Lung (tissue), 12 donors: Measurements from ENCODE around the gene EPS8L3. TPM values are rescaled to one million over a fixed set of nuclear protein-coding genes. Genes with fewer than 3 reads are reported as not detected.

Experiments
- ATAC-seq: fragments of 200-7000 bp; cut with Tn5 transposase; one replicate; pipeline ENCODE4 v1.9.1; 2020; ENCODE audit warnings: moderate number of reproducible peaks; ENCODE audit not compliant: insufficient read depth, low FRiP score
- DNase-seq, 3 donors: peaks; one replicate each; pipeline ENCODE4 v3.0.0-alpha.2; 2013 to 2017
- H3K27ac ChIP-seq, 2 donors: one replicate each; pipeline ENCODE4 v1.5.1; 2013; ENCODE audit warnings: mild to moderate bottlenecking in 2 of 2, moderate library complexity in 2 of 2, control low read depth in 1 of 2, inconsistent platforms in 1 of 2, low read depth in 1 of 2, low read length in 1 of 2
- H3K27me3 ChIP-seq, 3 donors: one replicate each; pipeline ENCODE4 v1.5.1; 2013; ENCODE audit warnings: low read length in 2 of 3; ENCODE audit not compliant: control insufficient read depth in 3 of 3, insufficient read depth in 3 of 3
- H3K36me3 ChIP-seq, 4 donors: one replicate each; pipeline ENCODE4 v1.5.1; 2013; ENCODE audit warnings: low read length in 4 of 4, mild to moderate bottlenecking in 1 of 4, moderate library complexity in 1 of 4; ENCODE audit not compliant: control insufficient read depth in 4 of 4, insufficient read depth in 4 of 4
- H3K4me1 ChIP-seq, 5 donors: one replicate each; pipeline ENCODE4 v1.5.1; 2013; ENCODE audit warnings: low read length in 5 of 5, mild to moderate bottlenecking in 2 of 5, moderate library complexity in 1 of 5; ENCODE audit not compliant: control insufficient read depth in 5 of 5, insufficient read depth in 5 of 5
- H3K4me3 ChIP-seq: one replicate; pipeline ENCODE4 v1.5.1; 2013; ENCODE audit warnings: mild to moderate bottlenecking, control low read depth, moderate library complexity
- H3K9ac ChIP-seq, 2 donors: one replicate each; pipeline ENCODE4 v1.5.1; 2013; ENCODE audit warnings: low read length in 2 of 2, control low read depth in 1 of 2; ENCODE audit not compliant: insufficient read depth in 1 of 2
- H3K9me3 ChIP-seq, 4 donors: one replicate each; pipeline ENCODE4 v1.5.1; 2013; ENCODE audit warnings: low read length in 3 of 4, mild to moderate bottlenecking in 1 of 4, moderate library complexity in 1 of 4; ENCODE audit not compliant: control insufficient read depth in 4 of 4, insufficient read depth in 3 of 4
- WGBS, 2 donors: extraction: QIAGEN DNeasy Blood & Tissue Kit; methylation state at CpG; one replicate each; pipeline ENCODE4 v1.1.7; 2013; 5-methylcytosine and 5-hydroxymethylcytosine counted together
- polyA plus RNA-seq, 2 donors: library from polyadenylated mRNA; stranded (reverse); fragments of 200-250 nt; gene quantifications; one replicate each; pipeline ENCODE4 v1.2.1, GENCODE V29; 2013
- total RNA-seq, 2 donors: library from RNA; depleted of rRNA in 1 of 2; stranded (reverse); fragments of >200 nt in 1 of 2; gene quantifications; one replicate each; pipeline ENCODE4 v1.2.1, GENCODE V29; 2014 to 2021
- TF ChIP-seq, protein P1 (sequence below): IDR thresholded peaks from 2 replicates; pipeline ENCODE4 v1.5.1; 2012; ENCODE audit warnings: mild to moderate bottlenecking; ENCODE audit errors: control extremely low read depth, extremely low read depth
- donor health status: control.
- donor health status: control.
- donor health status: Bipolar disorder and iron deficiency.
- donor health status: healthy.
- donor health status: DM: yes; HTN: yes; CAD: no.

The EPS8L3 gene
- total and polyA plus RNA-seq, 4 donors: 0.10 to 0.52 TPM; not detected in 2

DNA sequence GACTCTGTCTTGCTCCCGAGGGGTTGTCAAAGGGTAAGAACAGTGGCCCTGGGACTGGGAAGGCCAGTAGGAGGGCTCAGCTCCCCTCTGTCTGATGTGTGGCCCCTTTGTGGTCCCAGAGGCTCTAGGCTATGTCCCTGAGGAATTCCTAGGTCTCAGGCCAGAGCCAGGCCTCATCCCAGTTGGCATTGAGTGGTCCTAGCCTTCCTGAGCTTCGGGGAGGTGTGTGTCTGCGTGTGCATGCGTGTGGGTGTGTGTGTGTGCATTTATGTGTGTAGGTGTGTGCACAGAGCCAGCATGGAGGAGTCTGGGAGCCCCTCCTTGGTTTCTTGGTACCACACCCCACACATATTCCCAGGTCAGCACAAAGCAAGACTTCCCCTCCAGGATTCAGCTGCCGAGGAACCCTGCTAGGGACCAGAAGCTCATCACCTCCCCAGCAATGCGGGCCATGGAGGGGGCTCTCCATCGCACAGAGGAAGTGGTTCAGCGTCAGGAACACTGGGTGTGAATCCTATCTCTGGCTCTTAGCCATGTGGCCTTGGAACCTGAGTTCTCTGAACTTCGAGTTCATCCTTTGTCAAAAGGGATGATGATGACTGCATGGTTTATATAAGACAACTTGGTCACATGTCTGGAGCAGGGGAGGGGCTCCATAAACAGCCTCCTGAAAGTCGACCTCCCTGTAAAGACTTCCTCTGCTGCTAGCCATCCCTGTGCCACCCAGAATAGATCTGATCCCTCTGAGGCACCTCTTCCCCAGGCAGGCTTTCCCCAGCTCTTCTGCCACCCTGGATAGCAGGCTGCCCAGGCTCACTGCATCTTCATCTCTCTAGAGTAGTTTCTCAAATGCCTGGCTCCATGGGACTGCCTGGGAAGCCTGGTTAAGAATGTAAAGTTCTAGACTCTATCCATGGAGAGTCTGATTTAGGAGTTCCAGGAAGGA lies 8.3 kb upstream of the EPS8L3 start:
- ATAC-seq: no peak
- H3K4me3 ChIP-seq: no peak overlapping the region
- H3K4me1 ChIP-seq: peaks cover 0 to 1% (median 0%) of the 10 kb centered on the region in 5 donors
- H3K9ac ChIP-seq: no peak overlapping the region
- H3K36me3 ChIP-seq: no peaks in the 10 kb centered on the region
- DNase-seq: no peak
- TF ChIP-seq, protein P1, sequence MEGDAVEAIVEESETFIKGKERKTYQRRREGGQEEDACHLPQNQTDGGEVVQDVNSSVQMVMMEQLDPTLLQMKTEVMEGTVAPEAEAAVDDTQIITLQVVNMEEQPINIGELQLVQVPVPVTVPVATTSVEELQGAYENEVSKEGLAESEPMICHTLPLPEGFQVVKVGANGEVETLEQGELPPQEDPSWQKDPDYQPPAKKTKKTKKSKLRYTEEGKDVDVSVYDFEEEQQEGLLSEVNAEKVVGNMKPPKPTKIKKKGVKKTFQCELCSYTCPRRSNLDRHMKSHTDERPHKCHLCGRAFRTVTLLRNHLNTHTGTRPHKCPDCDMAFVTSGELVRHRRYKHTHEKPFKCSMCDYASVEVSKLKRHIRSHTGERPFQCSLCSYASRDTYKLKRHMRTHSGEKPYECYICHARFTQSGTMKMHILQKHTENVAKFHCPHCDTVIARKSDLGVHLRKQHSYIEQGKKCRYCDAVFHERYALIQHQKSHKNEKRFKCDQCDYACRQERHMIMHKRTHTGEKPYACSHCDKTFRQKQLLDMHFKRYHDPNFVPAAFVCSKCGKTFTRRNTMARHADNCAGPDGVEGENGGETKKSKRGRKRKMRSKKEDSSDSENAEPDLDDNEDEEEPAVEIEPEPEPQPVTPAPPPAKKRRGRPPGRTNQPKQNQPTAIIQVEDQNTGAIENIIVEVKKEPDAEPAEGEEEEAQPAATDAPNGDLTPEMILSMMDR: no peak
- no peak overlapping the region for H3K27ac ChIP-seq
- H3K9me3 ChIP-seq: no peaks in the 10 kb centered on the region
- 61 to 65% methylated on average over 10 of the region's 10 CpGs for WGBS, 2 donors
- H3K27me3 ChIP-seq: no peaks in the 10 kb centered on the region

DNA sequence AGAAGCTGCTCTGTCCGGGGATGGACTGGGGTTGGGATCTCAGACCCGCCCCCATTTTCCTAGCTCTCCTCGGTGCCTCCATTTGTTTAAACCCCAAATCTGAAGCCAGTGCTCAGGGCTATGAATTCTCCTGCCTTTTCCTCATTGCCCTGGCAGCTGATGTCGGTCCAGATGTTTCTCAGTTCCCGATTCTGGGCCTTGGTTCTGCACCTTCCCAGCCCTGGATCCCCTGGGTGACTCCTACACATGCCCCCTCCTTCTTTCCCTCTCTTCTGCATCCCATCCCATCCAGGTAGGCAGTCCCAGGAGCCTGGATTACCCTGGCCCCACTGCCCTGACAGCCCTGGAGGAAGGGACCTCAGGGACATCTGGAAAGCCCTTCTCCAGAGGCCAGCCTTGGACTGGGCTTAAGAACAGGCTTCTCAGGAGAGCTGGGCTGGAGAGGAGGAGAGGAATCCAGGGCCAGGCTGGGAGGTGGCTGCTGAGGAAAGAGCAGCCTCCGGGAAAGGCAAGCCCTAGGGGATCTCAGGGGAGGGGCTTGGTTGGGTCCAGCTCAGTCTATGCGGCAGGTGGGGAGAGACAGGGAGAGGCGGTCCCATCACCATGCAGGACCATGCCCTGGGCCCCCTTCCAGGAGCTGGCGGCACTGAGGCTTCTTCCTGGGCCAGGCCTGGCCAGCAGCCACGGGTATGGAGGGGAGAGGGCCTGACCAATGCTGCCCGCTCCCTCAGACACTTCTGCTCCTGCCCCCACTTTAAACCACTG lies 6.8 kb upstream of the EPS8L3 start:
- no peaks in the 10 kb centered on the region for H3K27me3 ChIP-seq
- no peak overlapping the region for H3K4me3 ChIP-seq
- 80 to 87% methylated on average over 11 of the region's 11 CpGs for WGBS, 2 donors
- no peak for ATAC-seq
- H3K4me1 ChIP-seq: no peaks in the 10 kb centered on the region
- DNase-seq: no peak
- H3K9ac ChIP-seq: no peak overlapping the region
- H3K9me3 ChIP-seq: no peaks in the 10 kb centered on the region
- no peak overlapping the region for H3K27ac ChIP-seq
- H3K36me3 ChIP-seq: no peaks in the 10 kb centered on the region
- TF ChIP-seq, protein P1: no peak

DNA sequence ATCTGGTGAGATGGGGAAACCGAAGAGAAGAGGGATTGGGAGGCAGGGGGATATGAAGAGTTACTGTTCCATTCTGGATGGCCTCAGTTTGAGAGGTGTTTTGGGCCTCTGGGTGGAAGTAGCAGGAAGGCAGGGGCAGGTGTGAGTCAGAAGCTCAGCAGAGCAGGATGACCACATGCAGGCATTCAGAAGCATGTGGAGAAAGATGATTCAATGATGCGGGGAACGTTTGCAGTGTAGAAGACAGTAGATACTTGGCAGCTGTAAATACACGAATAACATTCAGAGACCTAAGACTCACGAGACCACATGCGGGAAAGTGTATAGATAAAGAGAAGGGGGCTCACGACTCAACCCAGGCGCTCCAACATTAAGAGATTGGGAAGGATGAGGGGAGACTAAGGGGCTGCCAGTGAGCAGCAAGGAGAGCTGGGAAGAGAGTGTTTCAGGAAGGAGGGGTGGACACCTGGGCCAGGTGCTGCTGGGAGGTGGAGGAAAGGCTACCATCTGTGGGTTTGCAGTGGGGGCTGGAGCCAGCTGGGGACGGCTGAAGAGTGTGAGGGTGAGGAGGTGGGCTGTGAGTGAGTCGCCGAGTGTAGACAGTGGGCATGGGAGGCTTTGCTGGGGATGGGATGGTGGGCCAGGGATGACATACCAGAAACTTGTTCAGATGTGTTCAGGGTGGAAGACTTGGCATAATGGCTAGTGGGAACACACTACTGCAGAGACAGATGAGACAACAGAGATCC lies 5.8 kb upstream of the EPS8L3 start:
- 92 to 93% methylated on average over 11 of the region's 11 CpGs for WGBS, 2 donors
- TF ChIP-seq, protein P1: no peak
- DNase-seq (no peak), ATAC-seq (no peak)
- Histone ChIP-seq H3K27ac (no peak overlapping the region), H3K9ac (no peak overlapping the region), H3K27me3 (no peaks in the 10 kb centered on the region), H3K9me3 (no peaks in the 10 kb centered on the region), H3K4me1 (no peaks in the 10 kb centered on the region), H3K36me3 (no peaks in the 10 kb centered on the region), H3K4me3 (no peak overlapping the region)
